B cell (primary cell): ENCODE measurements around the gene LGALS7. TPM values are rescaled to one million over a fixed set of nuclear protein-coding genes. Genes with fewer than 3 reads are reported as not detected.

Experiments
- ATAC-seq: fragments of 200-7000 bp; cut with Tn5 transposase; one replicate; pipeline ENCODE4 v1.10.0; 2021; ENCODE audit warnings: low read depth, mild to moderate bottlenecking, moderate number of reproducible peaks, moderate library complexity
- CTCF ChIA-PET: fragments of 350-600 bp; sonication (Branson Sonifier 250); formaldehyde crosslinking; loops from one replicate; lab custom pipeline; 2021; ENCODE audit warnings: antibody characterized with exemption, inconsistent platforms; lab: Charles Lee
- POLR2A ChIA-PET: fragments of 350-600 bp; sonication (Branson Sonifier 250); formaldehyde crosslinking; loops from one replicate; lab custom pipeline; 2021; ENCODE audit warnings: antibody characterized with exemption; lab: Charles Lee
- DNase-seq: peaks from one replicate; pipeline ENCODE4 v3.0.0; 2013
- H2AFZ ChIP-seq: 2 replicates; pipeline ENCODE4 v1.6.1; 2012; ENCODE audit warnings: mild to moderate bottlenecking, low read depth, low read length; ENCODE audit not compliant: insufficient read depth, poor library complexity, severe bottlenecking
- H3K27ac ChIP-seq, 2 donors: 1 replicate in 1 of 2; 2 replicates in 1 of 2; pipeline ENCODE4 v1.5.1; 2012 to 2013; ENCODE audit warnings: low read length in 2 of 2, mild to moderate bottlenecking in 2 of 2, moderate library complexity in 1 of 2
- H3K27me3 ChIP-seq, 4 experiments: fragments of 200-600 bp in 1 of 4; sonication (generic) in 1 of 4; replicated peaks in 1 of 4; 1 replicate in 2 of 4; 2 replicates in 2 of 4; pipeline versions ENCODE4 v1.6.1 to v1.7.0; 2013 to 2016; ENCODE audit warnings: low read length in 3 of 4, mild to moderate bottlenecking in 2 of 4, mixed read lengths in 1 of 4, moderate library complexity in 1 of 4; ENCODE audit not compliant: insufficient read depth in 4 of 4, control insufficient read depth in 3 of 4; ENCODE audit errors: control extremely low read depth in 1 of 4
- H3K36me3 ChIP-seq, 2 experiments: replicated peaks in 1 of 2; 1 replicate in 1 of 2; 2 replicates in 1 of 2; pipeline versions ENCODE4 v1.6.1 to v1.7.1; 2013; ENCODE audit warnings: low read length in 1 of 2; ENCODE audit not compliant: insufficient read depth in 2 of 2, control insufficient read depth in 1 of 2; ENCODE audit errors: control extremely low read depth in 1 of 2, extremely low read depth in 1 of 2
- H3K4me1 ChIP-seq, 2 donors: fragments of 200-600 bp in 1 of 2; sonication (generic) in 1 of 2; 1 replicate in 1 of 2; 2 replicates in 1 of 2; pipeline versions ENCODE4 v1.5.1 to v1.6.1; 2013 to 2017; ENCODE audit warnings: low read length in 2 of 2; ENCODE audit not compliant: control insufficient read depth in 2 of 2, insufficient read depth in 2 of 2
- H3K4me2 ChIP-seq: replicated peaks from 2 replicates; pipeline ENCODE3; 2012; ENCODE audit warnings: mild to moderate bottlenecking, low read depth, low read length; ENCODE audit not compliant: poor library complexity, severe bottlenecking
- H3K4me3 ChIP-seq, 5 experiments: fragments of 200-600 bp in 1 of 5; sonication (generic) in 1 of 5; 1 replicate in 3 of 5; 2 replicates in 2 of 5; pipeline versions ENCODE4 v1.5.1 to v1.7.0; 2011 to 2016; ENCODE audit warnings: low read length in 4 of 5, mild to moderate bottlenecking in 4 of 5, low read depth in 2 of 5, control low read depth in 1 of 5, moderate library complexity in 1 of 5; ENCODE audit not compliant: insufficient read depth in 1 of 5; ENCODE audit errors: control extremely low read depth in 1 of 5, extremely low read depth in 1 of 5
- H3K79me2 ChIP-seq: fragments of 200-600 bp; sonication (generic); one replicate; pipeline ENCODE4 v1.6.0; 2016; ENCODE audit warnings: low read length; ENCODE audit not compliant: control insufficient read depth, insufficient read depth
- H3K9ac ChIP-seq: fragments of 200-600 bp; sonication (generic); 2 replicates; pipeline ENCODE4 v1.6.1; 2017; ENCODE audit warnings: mild to moderate bottlenecking, low read length, moderate library complexity
- H3K9me3 ChIP-seq, 3 donors: one replicate each; pipeline versions ENCODE4 v1.6.1 to v1.7.1; 2013; ENCODE audit warnings: low read length in 2 of 3; ENCODE audit not compliant: control insufficient read depth in 2 of 3, insufficient read depth in 1 of 3; ENCODE audit errors: control extremely low read depth in 1 of 3
- H4K20me1 ChIP-seq: 2 replicates; pipeline ENCODE4 v1.6.0; 2012; ENCODE audit warnings: mild to moderate bottlenecking, low read length; ENCODE audit not compliant: insufficient read depth, control insufficient read depth, poor library complexity, severe bottlenecking
- H3K27ac Mint-ChIP-seq: one replicate; pipeline ENCODE4 v1.8.0; 2021; ENCODE audit warnings: mixed read lengths
- H3K27me3 Mint-ChIP-seq: one replicate; pipeline ENCODE4 v1.8.0; 2021; ENCODE audit warnings: mixed read lengths
- H3K4me1 Mint-ChIP-seq: one replicate; pipeline ENCODE4 v1.8.0; 2021; ENCODE audit warnings: mixed read lengths
- H3K4me3 Mint-ChIP-seq: one replicate; pipeline ENCODE4 v1.8.0; 2021; ENCODE audit warnings: mixed read lengths
- H3K9me3 Mint-ChIP-seq: one replicate; pipeline ENCODE4 v1.8.0; 2022; ENCODE audit warnings: mixed read lengths; ENCODE audit not compliant: insufficient read depth
- EZH2 ChIP-seq: IDR thresholded peaks from 2 replicates; pipeline ENCODE4 v1.6.1; 2012; ENCODE audit warnings: borderline replicate concordance, low read depth, mild to moderate bottlenecking, moderate library complexity, low read length; ENCODE audit not compliant: insufficient read depth, poor library complexity, severe bottlenecking
- WGBS: methylation state at CpG from one replicate; pipeline ENCODE4 v1.1.5; 2013; ENCODE audit warnings: missing lambda C conversion rate; ENCODE audit not compliant: insufficient coverage; 5-methylcytosine and 5-hydroxymethylcytosine counted together
- intact Hi-C: fragments of 100-400 bp; cut with micrococcal nuclease; formaldehyde crosslinking; loops from one replicate; pipeline ENCODE4 v1.10.0; 2022
- polyA plus RNA-seq: library from polyadenylated mRNA; depleted of rRNA; stranded (reverse); fragments of >200 nt; gene quantifications from 2 replicates; pipeline ENCODE4 v1.2.3, GENCODE V29; 2012
- total RNA-seq, 2 donors: library from RNA; stranded (reverse); fragments of 120-200 nt in 1 of 2; gene quantifications; 1 replicate in 1 of 2; 2 replicates in 1 of 2; pipeline versions ENCODE4 v1.2.3 to v1.2.4, GENCODE V29; 2013 to 2022
- TF ChIP-seq, protein P1 (sequence below): fragments of 200-600 bp; IDR thresholded peaks from one replicate; pipeline ENCODE4 v1.8.0; 2022; ENCODE audit warnings: antibody characterized with exemption, mild to moderate bottlenecking

The LGALS7 gene
- total and polyA plus RNA-seq, 2 donors (not counting 1 experiment from before 2014, with no cell fraction given): not detected

DNA sequence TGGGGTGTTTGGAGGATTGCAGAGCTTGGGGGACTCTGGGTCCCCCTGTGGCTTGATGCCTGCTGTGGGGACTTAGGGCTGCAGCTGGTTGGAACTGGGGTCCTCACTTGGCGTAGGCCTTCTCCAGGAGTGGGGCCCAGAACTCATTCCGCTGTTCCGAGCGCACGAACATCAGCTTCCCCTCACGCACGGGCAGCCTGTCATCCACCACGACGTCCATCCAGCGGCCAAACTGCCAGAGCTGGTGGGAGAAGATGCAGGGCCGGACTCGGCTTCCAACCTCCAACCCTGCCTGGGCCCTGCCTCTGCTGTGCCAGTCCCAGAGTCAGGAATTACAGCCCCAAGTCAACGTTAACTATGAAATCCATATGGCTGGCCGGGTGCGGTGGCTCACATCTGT is 31.6 kb downstream of the LGALS7 start:
- Mint-ChIP-seq H3K4me3 (no peak overlapping the region), H3K4me1 (peaks cover 14% of the 10 kb centered on the region), H3K27ac (no peak overlapping the region), H3K9me3 (no peaks in the 10 kb centered on the region), H3K27me3 (no peaks in the 10 kb centered on the region)
- Histone ChIP-seq H3K79me2 (no peaks in the 10 kb centered on the region), H2AFZ (no peak overlapping the region), H3K27ac (no peak overlapping the region), H4K20me1 (no peaks in the 10 kb centered on the region), H3K4me2 (no peak overlapping the region), H3K4me1 (peaks cover 7 to 17% of the 10 kb centered on the region in 2 donors), H3K27me3 (no peaks in the 10 kb centered on the region), H3K9ac (no peak overlapping the region), H3K4me3 (no peak overlapping the region), H3K36me3 (no peaks in the 10 kb centered on the region), H3K9me3 (peaks cover 0 to 8% (median 0%) of the 10 kb centered on the region in 3 donors)
- intact Hi-C loops: no loop called here
- DNase-seq (peak; percentile 4), ATAC-seq (no peak)
- ChIA-PET CTCF (no interaction called here), POLR2A (interaction anchor here (0.9 kb wide), 1 partner anchor 28 kb away, joined by 3 read pairs; no protein-coding TSS in a partner anchor)
- no peak for TF ChIP-seq EZH2
- TF ChIP-seq, protein P1, sequence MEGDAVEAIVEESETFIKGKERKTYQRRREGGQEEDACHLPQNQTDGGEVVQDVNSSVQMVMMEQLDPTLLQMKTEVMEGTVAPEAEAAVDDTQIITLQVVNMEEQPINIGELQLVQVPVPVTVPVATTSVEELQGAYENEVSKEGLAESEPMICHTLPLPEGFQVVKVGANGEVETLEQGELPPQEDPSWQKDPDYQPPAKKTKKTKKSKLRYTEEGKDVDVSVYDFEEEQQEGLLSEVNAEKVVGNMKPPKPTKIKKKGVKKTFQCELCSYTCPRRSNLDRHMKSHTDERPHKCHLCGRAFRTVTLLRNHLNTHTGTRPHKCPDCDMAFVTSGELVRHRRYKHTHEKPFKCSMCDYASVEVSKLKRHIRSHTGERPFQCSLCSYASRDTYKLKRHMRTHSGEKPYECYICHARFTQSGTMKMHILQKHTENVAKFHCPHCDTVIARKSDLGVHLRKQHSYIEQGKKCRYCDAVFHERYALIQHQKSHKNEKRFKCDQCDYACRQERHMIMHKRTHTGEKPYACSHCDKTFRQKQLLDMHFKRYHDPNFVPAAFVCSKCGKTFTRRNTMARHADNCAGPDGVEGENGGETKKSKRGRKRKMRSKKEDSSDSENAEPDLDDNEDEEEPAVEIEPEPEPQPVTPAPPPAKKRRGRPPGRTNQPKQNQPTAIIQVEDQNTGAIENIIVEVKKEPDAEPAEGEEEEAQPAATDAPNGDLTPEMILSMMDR: no peak
- WGBS: 97% methylated on average over 15 of the region's 15 CpGs

DNA sequence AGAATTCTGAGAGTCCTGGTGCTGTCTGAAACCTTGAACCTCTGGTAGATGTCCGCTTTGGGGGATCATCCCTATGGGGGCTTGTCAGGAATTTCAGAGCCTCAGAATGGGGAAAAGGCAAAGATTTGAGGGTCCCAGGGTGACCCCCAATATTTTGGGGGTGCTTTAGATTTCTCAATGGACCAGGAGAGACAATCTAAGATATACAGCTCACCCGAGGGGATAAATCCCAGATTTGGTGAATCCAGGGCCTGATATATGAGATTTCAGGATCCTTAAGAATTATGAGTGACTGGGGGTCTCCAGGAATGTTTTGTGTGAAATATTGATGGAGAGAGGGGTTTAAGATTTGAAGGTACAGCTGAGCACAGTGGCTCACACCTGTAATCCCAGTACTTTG is 32.4 kb downstream of the LGALS7 start:
- ChIA-PET POLR2A (interaction anchor here (0.7 kb wide), 1 partner anchor 405 kb away, joined by 4 read pairs; the partner anchor contains the start of gene CATSPERG), CTCF (no interaction called here)
- Mint-ChIP-seq H3K27ac (no peak overlapping the region), H3K27me3 (no peaks in the 10 kb centered on the region), H3K9me3 (no peaks in the 10 kb centered on the region), H3K4me1 (peaks cover 18% of the 10 kb centered on the region), H3K4me3 (no peak overlapping the region)
- Histone ChIP-seq H3K27ac (no peak overlapping the region), H3K4me2 (no peak overlapping the region), H4K20me1 (no peaks in the 10 kb centered on the region), H3K36me3 (no peaks in the 10 kb centered on the region), H3K9ac (no peak overlapping the region), H2AFZ (no peak overlapping the region), H3K9me3 (peaks cover 0 to 8% (median 0%) of the 10 kb centered on the region in 3 donors), H3K79me2 (no peaks in the 10 kb centered on the region), H3K4me3 (no peak overlapping the region), H3K27me3 (no peaks in the 10 kb centered on the region), H3K4me1 (peaks cover 10 to 22% of the 10 kb centered on the region in 2 donors)
- no peak for TF ChIP-seq EZH2
- TF ChIP-seq, protein P1: no peak
- WGBS: 100% methylated on average over 2 of the region's 2 CpGs
- no peak for ATAC-seq
- intact Hi-C loops: no loop called here
- DNase-seq: no peak
